Fibroblast of skin of left biceps (primary cell): ENCODE results near the gene NFIX.

Experiments used
- DNase-seq, 2 experiments: peaks; one replicate each; pipeline ENCODE4 v3.0.0-alpha.2; 2013; ENCODE audit warnings: low read depth in 2 of 2

NFIX gene

DNA sequence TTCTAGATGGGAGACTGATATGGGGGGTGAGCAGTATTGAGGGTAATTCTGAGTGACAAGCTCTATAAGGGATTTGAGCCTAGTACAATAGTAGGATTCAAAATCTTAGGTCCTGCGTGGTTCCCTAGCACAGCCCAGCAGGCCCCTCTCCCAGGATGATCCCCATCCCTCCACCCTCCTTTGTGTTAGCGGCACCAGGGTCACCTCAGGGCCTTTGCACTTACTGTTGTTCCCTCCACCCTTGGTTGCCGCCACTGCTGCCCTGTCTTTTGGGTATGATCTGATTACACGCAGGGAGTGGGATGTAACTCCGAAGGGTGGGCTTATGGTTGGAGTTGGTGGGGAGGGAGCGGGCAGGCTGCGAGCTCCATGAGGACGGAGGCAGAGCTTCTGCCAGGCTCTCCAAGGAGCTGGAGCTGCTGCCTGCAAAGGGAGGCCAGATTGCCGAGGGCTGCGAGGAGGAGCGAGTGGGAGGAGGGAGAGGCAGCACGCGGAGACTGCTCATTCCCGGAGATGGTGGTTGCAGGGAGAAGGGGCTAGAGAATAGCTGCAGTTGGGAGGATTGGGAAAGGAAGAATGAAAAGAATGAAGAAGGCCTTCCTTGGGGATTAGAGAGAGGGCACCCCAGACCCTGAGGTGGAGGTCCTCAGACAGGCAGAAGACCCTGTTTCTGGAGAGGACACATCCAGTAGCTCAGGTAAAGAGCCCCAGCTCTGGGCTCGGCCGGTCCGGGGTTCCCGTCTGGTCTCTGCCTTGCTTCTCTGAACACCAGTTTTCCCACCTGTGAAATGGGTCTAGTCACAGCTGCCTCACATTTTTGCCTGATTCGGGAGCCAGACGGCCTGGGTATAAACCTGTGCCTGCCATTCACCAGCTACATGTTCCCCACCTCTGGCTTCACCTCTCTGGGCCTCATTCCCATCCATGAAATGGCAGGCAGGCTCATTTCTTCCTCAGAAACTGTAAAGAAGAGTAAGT is 128.0 kb downstream of the NFIX start:
- no peak for DNase-seq

GRCh38 chr19:13127051-13127450 is 131.8 kb downstream of the NFIX start:
- no peak for DNase-seq

DNA sequence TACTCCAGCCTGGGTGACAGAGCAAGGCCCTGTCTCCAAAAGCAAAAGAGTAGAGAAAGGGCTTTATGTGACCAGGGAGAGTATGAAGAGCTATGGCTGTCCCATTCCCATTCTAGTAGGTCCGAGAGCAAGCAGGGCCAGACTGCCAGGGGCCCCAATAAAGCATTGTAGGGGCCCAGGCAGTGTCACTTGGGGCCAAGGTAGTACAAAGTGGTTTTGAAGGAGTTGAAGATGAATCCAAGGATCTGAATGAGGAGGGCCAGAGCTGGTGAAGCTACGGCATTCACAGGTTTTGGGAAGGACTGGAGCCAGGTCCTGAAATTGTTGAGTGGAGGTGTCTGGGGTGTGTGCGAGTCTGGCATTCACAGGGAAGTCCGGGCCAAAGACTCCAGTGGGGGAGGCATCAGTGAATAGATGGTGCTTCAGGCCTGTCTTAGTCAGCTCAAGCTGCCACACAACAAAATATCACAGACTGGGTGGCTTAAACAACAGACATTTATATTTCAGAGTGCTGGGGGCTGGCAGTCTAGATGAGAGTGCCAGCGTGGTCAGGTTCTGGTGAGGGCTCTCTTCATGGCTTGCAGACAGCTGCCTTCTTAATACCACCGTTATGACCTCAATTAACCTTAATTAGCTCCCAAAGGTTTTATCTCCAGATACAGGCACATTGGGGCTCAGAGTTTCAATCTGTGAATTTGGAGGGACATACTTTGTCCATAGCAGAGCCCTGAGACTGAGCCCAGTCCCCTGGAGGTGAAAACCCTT is 132.7 kb downstream of the NFIX start:
- DNase-seq = no peak

- DNase-seq = no peak
Measured at GRCh38 chr19:13128583-13128982, 133.3 kb downstream of the NFIX start.

DNA sequence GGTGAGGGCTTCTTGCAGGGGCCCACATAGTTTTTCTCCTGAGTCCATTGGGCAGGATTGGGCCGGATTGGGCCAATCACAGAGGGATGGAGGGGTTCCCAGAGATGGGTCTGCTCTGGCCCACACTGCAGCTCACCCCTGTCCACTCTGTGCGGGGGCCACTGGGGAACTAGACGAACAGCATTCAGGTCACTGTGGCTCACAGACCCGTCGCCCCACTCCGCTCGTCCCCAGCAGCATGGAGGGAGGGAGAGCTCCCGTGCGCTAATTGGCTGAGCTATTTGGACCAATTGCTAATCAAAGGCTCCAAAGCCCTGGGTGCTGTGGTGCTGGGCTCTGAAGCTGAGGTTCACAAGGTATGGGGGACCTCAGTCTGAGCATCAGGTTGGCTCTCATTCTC is 134.1 kb downstream of the NFIX start:
- no peak for DNase-seq

DNA sequence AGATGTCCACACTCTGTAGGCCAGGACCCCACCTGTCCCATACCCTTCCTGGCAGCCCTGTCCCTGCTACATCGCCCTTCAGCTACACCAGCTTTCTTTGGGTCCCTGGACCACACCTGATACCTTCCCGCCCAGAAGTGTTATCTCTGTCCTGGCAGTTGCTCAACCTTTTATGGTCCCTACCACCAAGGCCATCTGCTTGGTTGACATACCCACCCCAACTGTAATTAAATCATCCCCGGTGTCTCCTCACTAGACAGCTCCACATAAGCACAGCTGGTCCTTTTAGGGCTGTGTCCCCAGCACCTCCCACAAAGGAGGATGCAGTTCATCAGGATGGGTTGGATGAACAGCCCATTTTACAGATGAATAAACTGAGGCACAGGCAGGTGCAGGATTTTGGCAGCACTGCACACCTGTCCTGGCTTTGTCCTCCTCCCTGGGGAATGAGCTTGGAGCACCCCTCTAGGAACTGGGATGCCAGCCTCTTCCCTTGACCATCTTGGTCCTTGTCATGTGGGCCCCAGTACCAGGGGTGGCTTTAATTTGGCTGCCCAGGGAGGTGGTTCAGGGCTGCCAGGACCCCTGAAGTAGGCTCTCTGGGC is 135.7 kb downstream of the NFIX start:
- DNase-seq = no peak

- DNase-seq = no peak
Measured at GRCh38 chr19:13132471-13133180, 137.4 kb downstream of the NFIX start.

DNA sequence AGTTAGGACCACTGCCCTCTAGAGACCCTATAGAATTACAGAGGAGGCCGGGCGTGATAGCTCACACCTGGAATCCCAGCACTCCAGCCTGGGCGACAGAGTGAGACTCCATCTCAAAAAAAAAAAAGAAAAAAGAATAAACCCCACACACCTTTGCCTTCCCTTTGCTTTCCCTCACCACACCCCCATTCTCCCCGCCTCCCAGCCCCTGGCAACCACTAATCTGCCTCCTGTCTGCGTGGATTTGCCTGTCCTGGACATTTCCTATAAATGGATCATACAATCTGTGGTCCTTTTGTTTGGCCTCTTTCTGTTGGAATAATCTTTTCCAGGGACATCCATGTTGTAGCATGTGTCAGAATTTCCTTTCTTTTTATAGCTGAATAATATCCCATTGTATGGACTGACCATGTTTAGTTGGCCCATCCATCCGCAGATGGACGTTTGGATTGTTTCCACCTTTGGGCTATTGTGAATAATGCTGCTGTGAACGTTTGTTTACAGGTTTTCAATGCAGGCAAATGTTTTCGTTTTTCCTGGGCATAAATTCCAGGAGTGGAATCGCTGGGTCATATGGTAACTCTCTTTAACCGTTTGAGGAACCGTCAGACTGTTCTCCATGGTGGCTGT is 138.1 kb downstream of the NFIX start:
- no peak for DNase-seq

- DNase-seq = no peak
Measured at GRCh38 chr19:13134626-13135025, 139.4 kb downstream of the NFIX start.

DNA sequence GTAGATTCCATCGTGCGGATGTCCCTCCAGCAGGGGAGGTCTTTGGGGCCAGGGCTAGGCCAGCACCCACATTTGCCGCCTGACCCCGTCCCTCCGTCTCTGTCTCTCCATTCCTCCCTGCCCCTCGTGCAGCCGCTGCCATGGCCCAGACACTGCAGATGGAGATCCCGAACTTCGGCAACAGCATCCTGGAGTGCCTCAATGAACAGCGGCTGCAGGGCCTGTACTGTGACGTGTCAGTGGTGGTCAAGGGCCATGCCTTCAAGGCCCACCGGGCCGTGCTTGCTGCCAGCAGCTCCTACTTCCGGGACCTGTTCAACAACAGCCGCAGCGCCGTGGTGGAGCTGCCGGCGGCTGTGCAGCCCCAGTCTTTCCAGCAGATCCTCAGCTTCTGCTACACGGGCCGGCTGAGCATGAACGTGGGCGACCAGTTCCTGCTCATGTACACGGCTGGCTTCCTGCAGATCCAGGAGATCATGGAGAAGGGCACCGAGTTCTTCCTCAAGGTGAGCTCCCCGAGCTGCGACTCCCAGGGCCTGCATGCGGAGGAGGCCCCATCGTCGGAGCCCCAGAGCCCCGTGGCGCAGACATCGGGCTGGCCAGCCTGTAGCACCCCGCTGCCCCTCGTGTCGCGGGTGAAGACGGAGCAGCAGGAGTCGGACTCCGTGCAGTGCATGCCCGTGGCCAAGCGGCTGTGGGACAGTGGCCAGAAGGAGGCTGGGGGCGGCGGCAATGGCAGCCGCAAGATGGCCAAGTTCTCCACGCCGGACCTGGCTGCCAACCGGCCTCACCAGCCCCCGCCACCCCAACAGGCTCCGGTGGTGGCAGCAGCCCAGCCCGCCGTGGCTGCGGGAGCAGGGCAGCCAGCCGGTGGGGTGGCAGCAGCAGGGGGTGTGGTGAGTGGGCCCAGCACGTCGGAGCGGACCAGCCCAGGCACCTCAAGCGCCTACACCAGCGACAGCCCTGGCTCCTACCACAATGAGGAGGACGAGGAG is 140.1 kb downstream of the NFIX start:
- no peak for DNase-seq

- DNase-seq = no peak
Measured at GRCh38 chr19:13137290-13137794, 142.1 kb downstream of the NFIX start.

- no peak for DNase-seq
Measured at GRCh38 chr19:13138171-13138915, 143.1 kb downstream of the NFIX start.

- no peak for DNase-seq
Measured at GRCh38 chr19:13138916-13139198, 143.6 kb downstream of the NFIX start.

GRCh38 chr19:13139633-13140311 is 144.5 kb downstream of the NFIX start:
- DNase-seq = no peak

DNA sequence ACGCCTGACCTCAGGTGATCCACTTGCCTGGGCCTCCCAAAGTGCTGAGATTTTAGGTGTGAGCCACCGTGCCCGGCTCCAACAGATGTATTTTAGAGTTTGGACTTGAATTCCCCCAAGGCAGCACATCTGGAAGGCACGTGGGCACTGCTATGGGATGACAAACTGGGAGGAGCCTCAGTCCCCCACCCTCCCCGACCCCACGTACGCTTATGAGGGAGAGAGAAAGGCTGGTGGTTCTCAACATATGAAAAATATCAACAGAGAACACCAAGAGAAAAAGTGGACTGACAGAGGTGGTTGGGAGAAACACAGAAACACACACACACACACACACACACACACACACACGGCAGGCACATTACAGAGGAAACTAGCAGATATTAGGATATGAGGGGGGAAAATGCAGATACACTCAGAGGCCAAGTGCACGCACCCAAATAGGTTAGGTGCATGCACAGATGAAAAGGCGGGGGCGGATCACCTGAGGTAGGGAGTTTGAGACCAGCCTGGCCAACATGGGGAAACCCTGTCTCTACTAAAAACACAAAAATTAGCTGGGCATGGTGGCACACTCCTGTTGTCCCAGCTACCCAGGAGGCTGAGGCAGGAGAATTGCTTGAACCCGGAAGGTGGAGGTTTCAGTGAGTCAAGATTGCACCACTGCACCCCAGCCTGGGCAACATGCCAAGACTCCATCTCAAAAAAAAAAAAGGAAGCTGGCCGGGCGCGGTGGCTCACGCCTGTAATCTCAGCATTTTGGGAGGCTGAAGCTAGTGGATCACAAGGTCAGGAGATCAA is 151.7 kb downstream of the NFIX start:
- DNase-seq = no peak
